Retinal pigment epithelial cell (primary cell): Measurements from ENCODE around the gene ATP10A.
A peak's percentile ranks its signal among the peaks of the same experiment; 100 is the strongest.

ENCODE experiments used
- DNase-seq: peaks from one replicate; pipeline ENCODE4 v3.0.0-alpha.2; 2010; ENCODE audit warnings: low read depth
- H3K4me3 ChIP-seq: 2 replicates; pipeline ENCODE4 v1.5.1; 2011; ENCODE audit warnings: mild to moderate bottlenecking, low read length, control low read depth, moderate library complexity
- TF ChIP-seq, protein P1 (sequence below): conservative IDR thresholded peaks from 2 replicates; pipeline ENCODE4 v1.5.1; 2011; ENCODE audit warnings: low read depth, low read length, control low read depth, inconsistent platforms

The ATP10A gene

DNA sequence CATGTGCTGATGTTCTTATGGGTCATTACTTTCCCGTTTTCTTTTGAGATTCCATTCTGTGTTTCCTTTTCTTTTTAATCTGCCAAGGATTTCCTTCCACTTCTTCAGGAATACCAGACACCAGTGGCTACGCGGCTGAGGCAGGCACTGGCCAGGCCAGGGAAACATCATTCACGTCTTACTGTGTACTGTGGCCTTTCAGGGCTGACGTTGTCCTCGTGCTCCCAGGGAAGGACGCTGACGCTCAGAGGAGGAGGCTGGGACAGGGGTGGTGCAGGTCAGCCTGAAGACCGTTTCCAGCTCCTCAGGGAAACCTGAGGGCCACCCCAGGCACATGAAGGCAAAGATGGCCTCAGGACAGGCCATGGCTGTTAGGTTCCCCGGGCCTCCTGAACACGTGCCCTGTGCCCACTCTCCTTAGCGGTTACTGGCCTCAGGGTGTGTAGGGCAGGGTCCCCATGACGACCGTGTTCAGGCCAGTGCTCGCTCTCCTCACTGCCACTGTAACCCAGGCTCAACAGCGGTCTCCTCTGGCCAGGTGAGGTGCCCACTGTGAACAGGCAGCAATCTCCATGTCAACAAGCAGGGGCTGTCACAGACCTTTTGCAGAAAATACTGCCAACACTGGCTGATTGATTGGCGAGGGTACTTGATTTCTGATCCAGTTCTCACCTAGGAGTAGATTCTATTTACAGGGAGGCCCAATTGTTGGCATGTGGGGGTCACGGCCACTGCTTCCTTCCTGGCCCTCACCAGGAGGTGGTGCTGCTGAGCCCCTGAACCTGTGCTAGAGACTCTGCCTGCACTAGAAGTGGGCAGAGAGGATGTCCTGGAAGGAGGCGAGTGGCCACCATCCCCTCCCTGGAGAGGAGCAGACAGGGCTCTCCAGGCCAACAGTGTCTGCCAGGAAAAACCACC, 169.5 kb downstream of the ATP10A start:
- TF ChIP-seq, protein P1, sequence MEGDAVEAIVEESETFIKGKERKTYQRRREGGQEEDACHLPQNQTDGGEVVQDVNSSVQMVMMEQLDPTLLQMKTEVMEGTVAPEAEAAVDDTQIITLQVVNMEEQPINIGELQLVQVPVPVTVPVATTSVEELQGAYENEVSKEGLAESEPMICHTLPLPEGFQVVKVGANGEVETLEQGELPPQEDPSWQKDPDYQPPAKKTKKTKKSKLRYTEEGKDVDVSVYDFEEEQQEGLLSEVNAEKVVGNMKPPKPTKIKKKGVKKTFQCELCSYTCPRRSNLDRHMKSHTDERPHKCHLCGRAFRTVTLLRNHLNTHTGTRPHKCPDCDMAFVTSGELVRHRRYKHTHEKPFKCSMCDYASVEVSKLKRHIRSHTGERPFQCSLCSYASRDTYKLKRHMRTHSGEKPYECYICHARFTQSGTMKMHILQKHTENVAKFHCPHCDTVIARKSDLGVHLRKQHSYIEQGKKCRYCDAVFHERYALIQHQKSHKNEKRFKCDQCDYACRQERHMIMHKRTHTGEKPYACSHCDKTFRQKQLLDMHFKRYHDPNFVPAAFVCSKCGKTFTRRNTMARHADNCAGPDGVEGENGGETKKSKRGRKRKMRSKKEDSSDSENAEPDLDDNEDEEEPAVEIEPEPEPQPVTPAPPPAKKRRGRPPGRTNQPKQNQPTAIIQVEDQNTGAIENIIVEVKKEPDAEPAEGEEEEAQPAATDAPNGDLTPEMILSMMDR: peak; percentile 79
- H3K4me3 ChIP-seq: no peak overlapping the region
- DNase-seq: no peak

DNA sequence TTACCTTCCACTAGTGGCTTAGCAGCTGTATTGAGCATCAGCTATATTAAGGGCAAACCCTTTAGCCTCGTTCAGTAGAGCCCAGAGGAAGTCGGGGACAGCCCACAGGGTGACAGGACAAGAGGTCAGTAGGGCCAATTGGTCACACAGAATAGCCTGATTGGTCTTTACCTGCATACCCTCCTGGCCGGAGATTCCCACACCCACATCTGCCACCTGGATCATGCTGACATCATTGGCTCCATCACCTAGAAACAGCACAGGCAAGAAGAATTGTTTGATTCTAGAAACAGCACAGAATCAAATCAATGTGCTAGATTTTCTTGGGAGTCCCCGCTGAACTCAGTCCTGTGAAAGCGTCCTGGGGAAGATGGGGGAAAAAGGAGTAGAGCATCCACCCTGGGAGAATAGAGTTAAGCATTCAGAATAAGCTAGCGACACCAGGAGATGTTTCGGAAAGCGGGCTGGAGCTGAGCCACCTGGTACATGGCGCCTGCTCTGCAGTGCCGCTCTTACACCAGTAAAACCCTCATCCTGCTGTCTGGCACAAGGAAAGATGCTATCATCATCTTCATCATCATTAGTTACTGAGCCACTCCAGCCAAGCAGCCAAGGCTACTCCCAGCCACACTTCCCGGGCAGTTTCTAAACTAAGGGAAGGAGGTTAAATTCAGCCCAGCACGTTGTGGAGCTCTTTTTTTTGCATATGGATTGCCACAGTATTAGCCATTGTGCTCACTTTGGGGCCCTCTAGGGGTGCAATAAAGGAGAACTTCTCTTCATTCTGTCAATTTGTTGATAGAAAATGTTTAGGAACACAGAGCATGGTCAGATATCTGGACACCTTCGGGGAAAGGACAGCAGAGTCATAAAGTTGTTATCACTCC, 171.3 kb downstream of the ATP10A start:
- DNase-seq: no peak
- TF ChIP-seq, protein P1: peak; percentile 42
- H3K4me3 ChIP-seq: no peak overlapping the region

DNA sequence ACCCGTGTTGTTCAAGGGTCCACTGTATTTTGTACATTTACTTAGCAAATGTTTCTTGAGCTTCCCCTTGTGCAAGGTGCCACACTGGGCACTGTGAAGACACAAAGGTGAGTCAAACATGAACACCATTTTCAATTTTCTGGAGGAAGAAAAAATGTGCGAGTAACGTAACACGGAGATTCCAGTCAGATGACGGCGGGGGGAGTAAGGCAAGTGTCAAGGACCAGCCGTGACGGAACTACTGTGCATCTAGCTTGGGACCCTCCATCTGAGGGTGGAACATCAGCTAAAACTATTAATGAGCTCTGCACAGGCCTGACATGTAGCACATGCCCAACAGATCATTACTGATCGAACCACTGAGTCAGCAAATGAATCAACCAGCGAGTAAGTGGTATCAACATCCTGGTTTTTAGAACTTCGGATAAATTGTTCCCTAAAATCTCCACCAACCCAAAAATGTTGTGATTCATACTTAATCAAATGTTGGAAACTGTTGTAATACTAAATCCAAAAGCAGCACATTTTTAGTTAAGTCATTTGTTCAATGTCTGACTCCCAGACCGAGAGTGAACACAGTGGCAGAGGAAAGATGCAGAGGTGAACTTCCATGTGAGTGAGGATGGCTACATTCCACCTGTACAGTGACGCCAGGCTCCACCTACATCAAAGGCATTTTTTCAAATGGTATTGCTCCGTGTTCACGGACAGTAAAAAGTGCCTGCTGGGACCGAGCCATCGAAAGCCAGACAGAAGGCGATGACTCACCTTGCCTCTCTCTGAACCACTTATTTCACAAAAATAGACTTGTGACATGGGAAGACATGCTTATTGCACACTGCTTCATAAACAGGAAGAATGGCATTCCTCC, 172.2 kb downstream of the ATP10A start:
- no peak overlapping the region for H3K4me3 ChIP-seq
- DNase-seq: peak; percentile 39
- TF ChIP-seq, protein P1: no peak

DNA sequence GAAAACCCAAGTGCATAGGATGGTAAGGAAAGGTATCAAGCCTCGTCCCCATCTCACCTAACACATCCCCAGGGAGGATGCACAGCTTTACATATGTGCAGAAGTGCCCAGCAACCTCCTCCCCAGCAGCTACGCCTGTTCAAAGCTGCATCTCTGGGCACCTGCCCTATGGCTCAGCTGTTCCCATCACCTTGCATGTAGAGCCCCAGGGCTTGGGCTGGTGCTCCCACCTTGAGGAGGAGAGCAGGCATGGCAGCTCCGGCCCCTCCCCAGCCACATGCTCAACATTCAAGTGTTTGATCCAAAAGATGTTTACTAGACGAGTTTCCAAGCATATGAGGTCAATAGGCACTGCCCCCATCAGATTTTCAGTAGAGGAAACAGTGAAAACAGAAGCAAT, 173.5 kb downstream of the ATP10A start:
- H3K4me3 ChIP-seq: no peak overlapping the region
- TF ChIP-seq, protein P1: no peak
- DNase-seq: no peak

DNA sequence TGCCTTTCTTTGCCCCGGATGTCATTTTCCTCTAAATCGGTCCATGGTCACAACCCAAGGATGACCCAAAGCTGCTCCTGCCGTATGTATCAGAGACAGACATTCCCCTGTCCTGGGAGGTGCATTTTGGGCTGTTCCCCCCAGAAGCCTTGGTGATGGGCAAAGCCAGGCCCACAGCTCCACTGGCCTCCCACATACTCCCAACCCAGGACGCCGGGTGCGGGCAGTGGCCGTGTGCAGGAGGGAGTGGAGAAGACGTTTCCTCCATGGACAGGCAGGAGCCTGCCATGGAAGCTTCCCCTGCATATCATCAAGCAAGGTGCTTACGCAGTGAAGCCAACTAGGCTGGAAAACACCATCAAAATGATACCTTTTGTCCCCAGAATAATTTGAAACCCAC, 175.0 kb downstream of the ATP10A start:
- H3K4me3 ChIP-seq: no peak overlapping the region
- no peak for DNase-seq
- TF ChIP-seq, protein P1: no peak

DNA sequence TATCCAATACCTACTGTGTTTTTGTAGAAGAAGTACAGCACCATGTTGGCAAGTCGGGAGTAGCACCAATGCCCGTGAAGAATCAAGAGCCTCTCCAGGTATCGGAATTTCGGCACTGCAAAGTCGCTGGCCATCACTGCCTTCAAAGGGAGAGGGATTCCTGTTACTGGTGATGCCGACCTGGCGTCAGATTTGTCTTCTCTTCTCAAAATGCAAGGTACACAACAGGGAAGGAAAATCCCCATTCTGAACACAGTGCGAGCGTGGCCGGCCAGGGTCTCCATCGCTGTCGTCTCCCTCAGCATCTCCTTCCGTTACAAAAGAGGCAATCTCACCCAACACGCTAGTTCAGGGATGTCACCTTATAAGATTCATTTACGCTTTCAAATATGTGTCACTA, 175.4 kb downstream of the ATP10A start:
- TF ChIP-seq, protein P1: no peak
- no peak for DNase-seq
- no peak overlapping the region for H3K4me3 ChIP-seq
